ENCODE data around the gene TCEAL5. TPM values are rescaled to one million over a fixed set of nuclear protein-coding genes. Genes with fewer than 3 reads are reported as not detected.
"Not testable (repeated sequence)": the region's sequence is repeated elsewhere in the genome, so short reads cannot be mapped to it uniquely, and the experiment has no call there.

The TCEAL5 gene
- total RNA-seq, result not detected
- polyA plus RNA-seq, result under 1 TPM in 2 of 3 donors, not detected in 1; 0.08 to 0.09 TPM
- long read RNA-seq, donor 1, result 0 reads
- long read RNA-seq, donor 2, result 0 reads

DNA sequence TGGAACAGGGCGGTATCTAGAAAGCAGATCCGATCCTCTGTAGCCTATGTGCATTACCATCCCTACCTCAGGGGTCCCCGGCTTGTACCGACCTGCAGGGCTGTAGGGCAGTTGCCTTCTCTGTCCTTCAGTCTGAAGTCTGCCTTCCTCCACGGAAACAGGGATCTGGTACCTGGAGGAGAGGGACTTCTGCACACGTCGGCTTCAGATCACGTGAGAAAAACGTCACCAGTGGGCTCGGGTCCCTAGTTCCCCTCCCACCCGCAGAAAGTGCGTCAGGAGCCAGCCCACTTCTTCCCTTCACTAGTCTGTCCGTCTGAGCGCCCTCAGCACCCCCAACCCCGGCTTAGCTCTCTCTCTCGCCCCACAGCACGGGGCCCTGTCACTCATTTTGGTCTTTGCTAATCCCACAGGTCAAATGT lies at the start of gene TCEAL5:
TCEAL5 (minus strand) TSS at position 170 of the 422 bp plus-strand sequence. CDS start 2,187 bp downstream, outside the sequence.
- TF ChIP-seq CTCF (IDR thresholded peaks at IDR 0.05), result no peak
- DNase-seq, result peak in 1 of 2 donors; percentile 30
- H3K4me3 ChIP-seq, result peak within 1 kb of the TSS; percentile 18
- ATAC-seq, result no peak
- no peaks in the 10 kb centered on the region for H3K4me1 ChIP-seq
- no peak within 1 kb of the TSS for H3K27ac ChIP-seq
- WGBS, 3 donors, result 2 to 18% (median 3%) methylated on average over 10 to 17 of the region's 17 CpGs
- intact Hi-C loops (cut with DNase I), result no loop called here
- no peaks in the 10 kb centered on the region for H3K9me3 ChIP-seq
- peaks cover 0 to 79% (median 0%) of the 10 kb centered on the region in 3 donors for H3K27me3 ChIP-seq (ENCODE audit: insufficient read depth in 3 of 3, low read length in 2 of 3)
- H3K36me3 ChIP-seq (ENCODE audit: insufficient read depth in 1 of 2, low read depth in 1 of 2), result no peaks in the 10 kb centered on the region

DNA sequence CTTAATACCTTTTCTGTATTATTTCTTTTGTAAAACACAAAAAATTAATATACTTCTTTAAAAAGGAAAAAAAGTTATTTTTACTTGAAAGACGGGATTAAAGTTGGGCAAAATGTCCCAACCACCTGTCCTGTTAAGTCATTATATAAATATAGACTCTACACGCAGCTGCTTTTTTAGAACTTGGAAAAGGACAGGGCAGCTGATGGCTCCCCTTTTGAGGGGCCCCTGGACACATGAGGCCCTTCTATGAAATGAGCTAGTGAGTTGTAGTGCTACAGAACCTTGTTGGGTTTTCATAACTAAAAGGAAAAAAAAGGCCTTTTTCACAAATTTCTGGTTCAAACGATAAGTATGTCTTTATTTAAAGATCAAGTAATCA lies 34.8 kb upstream of the TCEAL5 start:
- no peak for TF ChIP-seq CTCF (IDR thresholded peaks at IDR 0.05)
- peak overlapping the region; percentile 57 for H3K4me3 ChIP-seq
- no peak overlapping the region for H3K27ac ChIP-seq
- peaks cover 0 to 29% (median 3%) of the 10 kb centered on the region in 3 donors for H3K27me3 ChIP-seq (ENCODE audit: insufficient read depth in 3 of 3, low read length in 2 of 3)
- 35 to 50% (median 39%) methylated on average over 3 of the region's 3 CpGs for WGBS, 3 donors
- DNase-seq (no peak), ATAC-seq (no peak)
- no peaks in the 10 kb centered on the region for H3K36me3 ChIP-seq (ENCODE audit: insufficient read depth in 1 of 2, low read depth in 1 of 2)
- intact Hi-C loops (cut with DNase I), result no loop called here
- H3K4me1 ChIP-seq, result no peaks in the 10 kb centered on the region
- H3K9me3 ChIP-seq, result no peaks in the 10 kb centered on the region

DNA sequence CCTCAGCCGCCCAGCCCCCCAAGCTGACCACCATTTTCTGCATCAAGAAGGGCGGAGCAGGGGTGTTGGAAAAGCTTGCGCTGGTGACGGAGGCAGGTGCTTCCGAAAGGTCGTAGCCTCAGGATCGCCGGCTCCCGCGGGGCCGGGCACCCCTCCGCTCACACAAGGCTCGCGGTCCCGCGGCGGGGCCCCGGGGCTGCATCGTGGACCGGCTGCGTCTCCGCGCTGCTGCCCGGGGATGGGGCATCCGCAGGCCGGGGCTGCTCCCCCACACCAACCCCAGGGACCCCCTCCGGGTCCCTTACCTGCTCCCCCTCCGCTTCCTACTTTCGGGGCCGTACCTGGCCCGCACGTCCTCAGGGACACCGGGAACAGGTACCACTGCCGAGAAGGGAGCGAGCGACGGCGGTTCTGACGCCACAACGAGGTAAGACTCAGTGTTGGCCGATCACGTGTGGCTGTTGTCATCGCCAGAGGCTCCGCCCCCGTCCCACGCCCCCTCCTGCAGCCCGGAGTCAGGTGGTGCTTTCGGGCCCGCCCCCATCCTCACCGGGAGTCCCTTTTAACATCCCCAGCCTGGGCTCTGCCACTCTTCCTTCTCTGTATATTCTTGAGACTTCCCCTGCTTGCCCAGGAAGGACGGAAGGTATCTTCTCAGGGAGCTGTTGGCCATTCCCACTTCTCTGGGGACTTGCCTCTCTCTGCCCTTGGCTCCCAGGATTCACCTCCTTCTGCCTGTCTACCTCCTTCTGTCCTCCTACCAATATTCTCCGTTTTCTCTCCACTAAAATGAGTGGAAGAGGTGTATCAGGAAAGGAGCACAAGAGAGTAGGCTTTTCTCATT lies 34.2 kb upstream of the TCEAL5 start, which contains the start of gene BEX2:
BEX2 (minus strand) TSS at position 436 of the 844 bp plus-strand sequence. CDS start 1,014 bp downstream, outside the sequence.
- 1 to 25% (median 5%) methylated on average over 8 to 52 of the region's 52 CpGs for WGBS, 3 donors
- Histone ChIP-seq H3K36me3 (ENCODE audit: insufficient read depth in 1 of 2, low read depth in 1 of 2) (no peaks in the 10 kb centered on the region), H3K9me3 (no peaks in the 10 kb centered on the region), H3K27me3 (ENCODE audit: insufficient read depth in 3 of 3, low read length in 2 of 3) (peaks cover 0 to 26% (median 3%) of the 10 kb centered on the region in 3 donors), H3K27ac (no peak within 1 kb of the TSS), H3K4me1 (no peaks in the 10 kb centered on the region), H3K4me3 (peak within 1 kb of the TSS; percentile 57)
- peak in 3 of 4 donors; percentile 54 to 83 (median 68) for ATAC-seq
- peak in 1 of 2 donors; percentile 42 for DNase-seq
- intact Hi-C loops (cut with DNase I), result no loop called here
- TF ChIP-seq CTCF (IDR thresholded peaks at IDR 0.05), result no peak

DNA sequence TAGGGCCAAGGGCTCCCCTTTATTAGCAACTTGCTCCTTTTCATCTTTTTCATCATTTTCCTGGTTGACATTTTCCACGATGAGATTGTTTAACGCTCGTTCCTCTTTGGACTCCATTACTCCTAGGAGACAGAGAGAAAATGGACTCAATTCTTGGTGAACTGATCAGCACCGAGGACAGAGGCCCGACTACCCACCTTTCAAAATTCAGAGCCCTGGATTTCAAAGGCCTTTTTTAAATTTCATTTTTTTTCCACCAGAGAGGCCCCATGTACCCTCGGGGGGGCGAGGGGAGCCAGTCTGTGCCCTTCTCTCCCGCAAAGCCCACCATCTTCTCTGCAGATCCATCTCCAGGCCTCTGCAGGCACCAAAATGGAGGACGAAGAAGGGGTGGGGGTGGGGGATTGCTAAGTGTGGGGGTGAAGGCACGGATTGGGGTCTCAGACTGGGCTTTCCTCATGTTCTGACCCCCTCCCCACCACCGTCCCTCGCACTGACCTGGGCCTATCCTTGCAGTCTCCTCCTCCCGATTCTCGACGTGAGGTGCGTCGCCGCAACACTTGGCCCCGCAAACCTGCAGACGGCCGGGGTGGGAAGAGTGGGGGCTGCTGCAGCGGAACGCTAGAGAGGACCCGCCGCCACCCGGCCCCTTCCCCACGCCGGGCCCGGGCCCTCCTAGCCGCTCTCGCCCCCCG lies 33.5 kb upstream of the TCEAL5 start:
- Histone ChIP-seq H3K27me3 (ENCODE audit: insufficient read depth in 3 of 3, low read length in 2 of 3) (peaks cover 0 to 26% (median 3%) of the 10 kb centered on the region in 3 donors), H3K4me1 (no peaks in the 10 kb centered on the region), H3K27ac (no peak overlapping the region), H3K36me3 (ENCODE audit: insufficient read depth in 1 of 2, low read depth in 1 of 2) (no peaks in the 10 kb centered on the region), H3K4me3 (peak overlapping the region; percentile 57), H3K9me3 (no peaks in the 10 kb centered on the region)
- DNase-seq, result no peak
- intact Hi-C loops (cut with DNase I), result no loop called here
- no peak for ATAC-seq
- WGBS, 3 donors, result 22 to 55% (median 47%) methylated on average over 11 to 32 of the region's 32 CpGs
- TF ChIP-seq CTCF (IDR thresholded peaks at IDR 0.05), result no peak

- peaks cover 0 to 20% (median 0%) of the 10 kb centered on the region in 3 donors for H3K27me3 ChIP-seq (ENCODE audit: insufficient read depth in 3 of 3, low read length in 2 of 3)
- DNase-seq; ATAC-seq; H3K9me3 ChIP-seq; H3K27ac ChIP-seq; intact Hi-C loops (cut with DNase I); H3K4me3 ChIP-seq; H3K36me3 ChIP-seq (ENCODE audit: insufficient read depth in 1 of 2, low read depth in 1 of 2); H3K4me1 ChIP-seq: not testable (repeated sequence)
- WGBS, 3 donors, result 85 to 97% (median 94%) methylated on average over 4 of the region's 4 CpGs
These were observed 29.1 kb upstream of the TCEAL5 start for GRCh38 chrX:103305666-103306065.
